MM.1S (cell line): ENCODE results near the gene TP63.

Experiments
- DNase-seq: peaks from one replicate; pipeline ENCODE4 v3.0.0-alpha.2; 2015
- H2AFZ ChIP-seq: fragments of 300-600 bp; sonication (generic); 2 replicates; pipeline ENCODE4 v1.6.0; 2016; ENCODE audit warnings: antibody characterized with exemption, low read length
- H3F3A ChIP-seq: fragments of 300-600 bp; sonication (generic); 2 replicates; pipeline ENCODE4 v1.6.1; 2016; ENCODE audit warnings: mild to moderate bottlenecking, antibody characterized with exemption, low read length, moderate library complexity, mixed read lengths; ENCODE audit not compliant: insufficient read depth
- H3K27ac ChIP-seq: fragments of 300-600 bp; sonication (generic); 2 replicates; pipeline ENCODE4 v1.5.1; 2016; ENCODE audit warnings: mild to moderate bottlenecking, low read length
- H3K27me3 ChIP-seq: fragments of 300-600 bp; sonication (generic); replicated peaks from 2 replicates; pipeline ENCODE4 v1.6.0; 2016; ENCODE audit warnings: low read length; ENCODE audit not compliant: insufficient read depth
- H3K36me3 ChIP-seq: fragments of 300-600 bp; sonication (generic); replicated peaks from 2 replicates; pipeline ENCODE4 v1.6.1; 2016; ENCODE audit warnings: mild to moderate bottlenecking, low read length, mixed read lengths; ENCODE audit not compliant: insufficient read depth
- H3K4me1 ChIP-seq: fragments of 300-600 bp; sonication (generic); 2 replicates; pipeline ENCODE4 v1.6.1; 2016; ENCODE audit warnings: low read length, mixed read lengths
- H3K4me2 ChIP-seq: fragments of 300-600 bp; sonication (generic); 2 replicates; pipeline ENCODE4 v1.6.0; 2016; ENCODE audit warnings: low read depth, low read length
- H3K4me3 ChIP-seq: fragments of 300-600 bp; sonication (generic); 2 replicates; pipeline ENCODE4 v1.5.1; 2016; ENCODE audit warnings: low read length, mixed read lengths
- H3K79me2 ChIP-seq: fragments of 300-600 bp; sonication (generic); 2 replicates; pipeline ENCODE4 v1.6.1; 2016; ENCODE audit warnings: mixed run types, low read length, mixed read lengths
- H3K9ac ChIP-seq: fragments of 300-600 bp; sonication (generic); 2 replicates; pipeline ENCODE4 v1.6.1; 2016; ENCODE audit warnings: low read length, mixed read lengths
- H3K9me2 ChIP-seq: fragments of 300-600 bp; sonication (generic); replicated peaks from 2 replicates; pipeline ENCODE4 v1.6.1; 2016; ENCODE audit warnings: mild to moderate bottlenecking, low read length, mixed read lengths; ENCODE audit not compliant: insufficient read depth
- H3K9me3 ChIP-seq: fragments of 300-600 bp; sonication (generic); replicated peaks from 2 replicates; pipeline ENCODE4 v1.6.1; 2016; ENCODE audit warnings: mild to moderate bottlenecking, low read length, mixed read lengths; ENCODE audit not compliant: insufficient read depth
- H4K20me1 ChIP-seq: fragments of 300-600 bp; sonication (generic); 2 replicates; pipeline ENCODE4 v1.6.1; 2016; ENCODE audit warnings: mild to moderate bottlenecking, low read length, moderate library complexity, mixed read lengths; ENCODE audit not compliant: insufficient read depth
- EZH2 ChIP-seq: fragments of 300-600 bp; sonication (generic); optimal IDR thresholded peaks from 2 replicates; pipeline ENCODE3; 2017; ENCODE audit warnings: low read depth, mild to moderate bottlenecking, antibody characterized with exemption, low read length, mixed read lengths
- EZH2phosphoT487 ChIP-seq: fragments of 300-600 bp; sonication (generic); IDR thresholded peaks from 2 replicates; pipeline ENCODE4 v1.6.1; 2018; ENCODE audit warnings: antibody characterized with exemption, low read length
- TF ChIP-seq, protein P1 (sequence below): fragments of 300-600 bp; sonication (generic); IDR thresholded peaks from 2 replicates; pipeline ENCODE4 v1.5.1; 2016; ENCODE audit warnings: antibody characterized with exemption, low read length, mixed read lengths

Gene TP63

DNA sequence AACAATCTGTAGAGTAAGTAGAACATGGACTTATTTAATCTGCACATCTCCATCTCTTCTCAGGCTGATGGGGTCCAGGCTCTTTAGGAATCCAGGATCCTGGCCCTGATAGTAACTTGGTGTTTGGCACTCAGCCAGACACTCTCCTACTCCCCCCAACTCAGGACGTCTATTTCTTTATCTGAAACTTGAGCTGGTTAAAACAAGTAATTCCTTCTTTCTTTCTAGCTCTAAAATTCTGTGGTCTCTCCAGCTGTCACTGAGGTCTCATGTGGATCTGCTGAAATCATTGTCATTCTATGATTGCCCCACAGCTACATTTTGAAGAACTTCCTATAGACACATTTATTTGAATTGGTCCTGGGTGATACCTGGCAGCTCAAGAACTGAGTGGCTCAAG is 59.0 kb downstream of the TP63 start:
- Histone ChIP-seq H3K9me3 (no peaks in the 10 kb centered on the region), H3K4me3 (no peak overlapping the region), H3K4me1 (no peaks in the 10 kb centered on the region), H3K79me2 (no peaks in the 10 kb centered on the region), H3K9ac (no peak overlapping the region), H3K9me2 (no peaks in the 10 kb centered on the region), H4K20me1 (no peaks in the 10 kb centered on the region), H3F3A (no peaks in the 10 kb centered on the region), H3K27ac (no peak overlapping the region), H2AFZ (no peak overlapping the region), H3K27me3 (no peaks in the 10 kb centered on the region), H3K36me3 (no peaks in the 10 kb centered on the region), H3K4me2 (no peak overlapping the region)
- TF ChIP-seq, protein P1, sequence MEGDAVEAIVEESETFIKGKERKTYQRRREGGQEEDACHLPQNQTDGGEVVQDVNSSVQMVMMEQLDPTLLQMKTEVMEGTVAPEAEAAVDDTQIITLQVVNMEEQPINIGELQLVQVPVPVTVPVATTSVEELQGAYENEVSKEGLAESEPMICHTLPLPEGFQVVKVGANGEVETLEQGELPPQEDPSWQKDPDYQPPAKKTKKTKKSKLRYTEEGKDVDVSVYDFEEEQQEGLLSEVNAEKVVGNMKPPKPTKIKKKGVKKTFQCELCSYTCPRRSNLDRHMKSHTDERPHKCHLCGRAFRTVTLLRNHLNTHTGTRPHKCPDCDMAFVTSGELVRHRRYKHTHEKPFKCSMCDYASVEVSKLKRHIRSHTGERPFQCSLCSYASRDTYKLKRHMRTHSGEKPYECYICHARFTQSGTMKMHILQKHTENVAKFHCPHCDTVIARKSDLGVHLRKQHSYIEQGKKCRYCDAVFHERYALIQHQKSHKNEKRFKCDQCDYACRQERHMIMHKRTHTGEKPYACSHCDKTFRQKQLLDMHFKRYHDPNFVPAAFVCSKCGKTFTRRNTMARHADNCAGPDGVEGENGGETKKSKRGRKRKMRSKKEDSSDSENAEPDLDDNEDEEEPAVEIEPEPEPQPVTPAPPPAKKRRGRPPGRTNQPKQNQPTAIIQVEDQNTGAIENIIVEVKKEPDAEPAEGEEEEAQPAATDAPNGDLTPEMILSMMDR, result no peak
- no peak for TF ChIP-seq EZH2phosphoT487
- no peak for TF ChIP-seq EZH2
- no peak for DNase-seq

DNA sequence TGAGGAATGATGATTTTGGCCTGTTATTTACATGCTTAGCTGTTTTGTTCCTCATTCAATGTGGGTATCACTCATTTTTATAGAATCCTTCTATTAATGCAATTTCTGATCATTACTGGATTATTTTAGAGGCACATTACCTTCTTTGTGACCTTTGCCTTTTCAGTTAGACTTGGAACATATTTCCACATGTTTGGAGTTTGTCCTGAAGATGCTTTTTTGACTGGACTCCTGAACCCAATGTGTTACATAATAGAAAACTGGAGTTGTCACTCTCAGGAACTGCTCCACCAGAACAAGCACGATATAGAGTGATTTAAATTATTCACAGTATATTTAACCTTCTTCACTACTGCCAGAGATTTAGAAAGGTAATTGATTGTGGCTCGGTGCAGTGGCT is 59.5 kb downstream of the TP63 start:
- H3K9me3 ChIP-seq, result no peaks in the 10 kb centered on the region
- H3K79me2 ChIP-seq, result no peaks in the 10 kb centered on the region
- no peak overlapping the region for H3K4me3 ChIP-seq
- H3K4me1 ChIP-seq, result no peaks in the 10 kb centered on the region
- H3K4me2 ChIP-seq, result no peak overlapping the region
- H3K9ac ChIP-seq, result no peak overlapping the region
- no peaks in the 10 kb centered on the region for H3K9me2 ChIP-seq
- H3K27ac ChIP-seq, result no peak overlapping the region
- no peak for TF ChIP-seq EZH2
- TF ChIP-seq, protein P1, result no peak
- no peak for TF ChIP-seq EZH2phosphoT487
- H2AFZ ChIP-seq, result no peak overlapping the region
- no peak for DNase-seq
- no peaks in the 10 kb centered on the region for H3F3A ChIP-seq
- no peaks in the 10 kb centered on the region for H3K36me3 ChIP-seq
- H3K27me3 ChIP-seq, result no peaks in the 10 kb centered on the region
- no peaks in the 10 kb centered on the region for H4K20me1 ChIP-seq

DNA sequence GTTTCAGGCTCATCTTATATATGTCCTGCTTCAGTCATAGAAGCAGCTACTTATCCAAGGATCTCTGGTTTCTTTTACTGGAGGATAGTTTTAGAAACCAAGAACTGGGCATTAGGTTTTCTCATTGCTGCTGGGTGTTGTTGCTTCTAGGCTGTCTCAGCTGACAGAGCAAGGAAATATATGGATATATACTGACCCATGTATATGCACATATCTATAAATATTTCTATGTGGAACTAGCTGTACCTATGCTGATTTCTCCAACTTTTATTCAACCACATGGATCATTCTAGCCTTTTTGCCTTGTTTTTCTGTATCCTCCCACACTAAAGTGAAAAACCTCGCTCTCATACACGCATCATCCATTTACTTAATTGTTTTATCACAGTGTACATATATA is 64.2 kb downstream of the TP63 start:
- Histone ChIP-seq H3K4me3 (no peak overlapping the region), H3K9me2 (no peaks in the 10 kb centered on the region), H3F3A (no peaks in the 10 kb centered on the region), H3K27ac (no peak overlapping the region), H3K4me1 (no peaks in the 10 kb centered on the region), H3K36me3 (no peaks in the 10 kb centered on the region), H3K79me2 (no peaks in the 10 kb centered on the region), H3K9ac (no peak overlapping the region), H4K20me1 (no peaks in the 10 kb centered on the region), H3K4me2 (no peak overlapping the region), H2AFZ (no peak overlapping the region), H3K9me3 (no peaks in the 10 kb centered on the region), H3K27me3 (no peaks in the 10 kb centered on the region)
- no peak for TF ChIP-seq EZH2phosphoT487
- no peak for TF ChIP-seq EZH2
- TF ChIP-seq, protein P1, result no peak
- no peak for DNase-seq
